HG03159 (cell line): ENCODE data around the gene NFIA.

ENCODE experiments used
- ATAC-seq: cut with Tn5 transposase; IDR thresholded peaks from one replicate; pipeline ENCODE4 v1.9.1; 2021; ENCODE audit warnings: mild to moderate bottlenecking, moderate library complexity; ENCODE audit not compliant: unreplicated experiment

Gene NFIA

DNA sequence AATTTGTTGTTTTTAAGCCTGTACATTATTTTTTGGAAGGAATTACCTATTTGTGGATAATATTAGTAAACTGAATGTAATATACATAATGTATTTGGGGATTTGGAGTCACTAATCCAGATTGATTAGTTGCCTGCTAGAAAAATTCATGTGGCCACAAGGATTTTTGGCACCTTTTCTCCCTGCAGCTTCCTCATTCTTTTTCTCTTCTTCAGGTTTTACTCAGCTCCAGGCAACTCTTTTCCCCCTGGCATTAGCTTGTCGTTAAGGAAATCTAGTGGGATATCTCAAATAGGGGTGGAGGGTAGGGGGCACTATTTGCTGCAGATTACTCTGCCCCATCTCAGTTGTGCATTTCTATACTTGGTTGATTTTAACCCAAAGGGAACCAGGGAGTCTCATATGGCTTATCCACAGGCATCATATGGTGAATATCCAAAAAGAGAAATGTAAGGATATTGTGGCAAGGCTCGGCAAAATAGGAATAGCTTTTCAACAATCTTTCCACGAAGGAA lies 203.1 kb downstream of the NFIA start:
- no peak for ATAC-seq

DNA sequence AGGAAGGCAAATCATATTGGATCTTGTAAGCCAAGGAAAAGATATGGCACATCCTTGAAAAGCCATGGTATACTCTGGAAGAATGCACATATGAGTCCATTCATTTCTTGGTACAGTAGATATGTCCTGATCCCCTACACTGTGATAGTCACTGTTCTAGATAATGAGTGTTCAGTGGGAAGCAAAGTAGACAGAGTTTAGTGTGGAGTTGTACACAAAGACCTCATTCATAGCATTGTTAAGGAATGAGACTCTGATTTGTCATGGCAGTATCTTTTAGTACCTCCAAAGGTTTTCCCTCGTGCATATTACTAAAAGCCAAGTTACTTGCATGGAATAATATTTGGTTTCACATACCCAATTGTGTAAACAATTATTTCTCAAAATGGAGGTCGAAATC lies 204.7 kb downstream of the NFIA start:
- ATAC-seq = no peak

DNA sequence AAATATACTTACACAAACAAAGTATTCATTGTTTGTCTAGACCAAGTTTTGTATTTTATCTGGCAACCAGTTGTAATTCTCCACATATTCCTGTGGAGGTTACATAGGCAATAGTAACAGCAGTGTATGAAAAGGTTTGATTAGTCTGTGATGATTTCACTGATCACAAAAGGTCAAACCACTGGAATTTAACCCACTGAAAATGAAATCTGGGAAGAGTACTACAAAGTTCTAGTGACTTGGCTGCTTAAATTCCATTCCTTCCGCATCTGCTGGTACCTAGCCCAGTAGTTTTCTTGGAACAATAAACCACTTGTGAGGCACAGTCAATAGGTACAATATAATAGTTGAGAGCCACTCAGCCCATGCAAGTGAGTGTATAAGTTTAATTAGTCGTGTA lies 205.4 kb downstream of the NFIA start:
- no peak for ATAC-seq

DNA sequence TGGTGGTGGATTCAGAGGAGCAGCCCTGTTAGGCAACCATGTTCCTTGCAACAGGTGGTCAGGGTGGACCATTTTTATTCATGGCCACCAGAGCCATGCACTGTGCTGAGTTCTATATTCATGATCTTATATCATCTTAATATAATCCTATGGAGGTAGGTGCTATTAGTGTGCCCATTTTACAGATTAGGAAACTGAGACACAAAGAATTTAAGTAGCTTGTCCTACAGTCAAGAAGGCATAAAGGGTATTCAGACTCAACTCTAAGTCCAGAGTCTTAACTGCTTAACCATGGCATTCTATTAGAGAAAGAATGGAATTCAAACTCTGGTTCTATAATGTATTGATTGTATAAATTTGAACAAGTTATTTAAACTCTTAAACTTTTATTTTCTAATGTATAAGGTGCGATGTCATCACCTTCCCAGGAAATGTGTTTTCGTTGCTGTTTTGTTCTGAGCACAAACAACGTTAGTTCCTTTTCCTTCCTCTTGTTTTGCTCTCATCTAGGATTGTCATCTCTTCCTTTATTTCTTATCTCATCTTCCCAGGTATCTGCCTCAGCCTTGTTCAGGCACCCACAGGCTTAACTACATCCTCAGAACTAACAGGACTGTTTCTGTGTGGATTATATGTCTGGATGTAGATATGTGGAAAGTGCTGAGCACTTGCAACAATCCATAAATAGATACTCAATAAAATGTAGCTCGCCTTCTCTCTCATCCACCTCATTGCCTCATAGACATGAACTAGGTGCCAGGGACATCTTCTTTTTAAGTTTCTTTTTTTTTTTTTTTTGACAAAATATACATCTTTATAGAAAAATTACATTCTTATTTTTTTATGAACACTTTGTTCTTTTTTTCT lies 207.1 kb downstream of the NFIA start:
- no peak for ATAC-seq

DNA sequence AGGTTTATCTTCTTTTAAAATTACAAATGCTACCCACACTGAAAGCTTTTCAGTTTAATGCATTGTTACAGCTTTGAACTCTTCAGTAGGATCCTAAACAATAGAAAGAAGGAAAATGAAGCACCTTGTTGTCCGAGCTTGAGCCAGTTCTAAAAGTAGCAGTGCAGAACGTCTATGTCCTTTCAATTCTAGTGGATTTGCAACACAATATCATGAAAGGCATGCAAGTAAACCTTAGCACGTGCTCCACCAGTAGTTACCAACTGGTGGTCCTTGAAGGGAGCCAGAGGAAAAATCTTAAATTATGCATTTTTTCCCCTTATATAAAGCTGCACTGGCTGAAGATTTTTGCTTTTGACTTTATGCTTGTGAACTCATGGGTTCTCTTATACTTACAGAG lies 208.2 kb downstream of the NFIA start:
- ATAC-seq = no peak

DNA sequence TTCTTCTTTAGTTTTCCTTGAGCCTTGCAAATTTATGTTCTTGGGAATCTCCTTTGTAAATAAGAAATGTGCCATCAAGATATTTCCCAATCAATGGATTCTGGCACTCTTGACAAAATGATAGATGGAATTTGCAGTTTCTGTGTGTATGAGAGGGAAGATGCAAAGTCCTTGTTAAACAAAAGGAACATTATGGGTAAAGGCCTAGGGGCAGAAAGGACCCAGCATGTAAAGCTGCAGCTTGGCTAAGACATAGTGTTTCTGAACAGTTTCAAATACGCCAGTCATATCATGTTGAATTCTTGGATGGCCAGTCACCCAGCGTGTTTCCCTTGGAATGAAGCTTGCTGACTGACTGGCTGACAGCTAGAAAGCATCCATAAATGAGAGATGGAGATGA lies 210.8 kb downstream of the NFIA start:
- ATAC-seq = no peak

DNA sequence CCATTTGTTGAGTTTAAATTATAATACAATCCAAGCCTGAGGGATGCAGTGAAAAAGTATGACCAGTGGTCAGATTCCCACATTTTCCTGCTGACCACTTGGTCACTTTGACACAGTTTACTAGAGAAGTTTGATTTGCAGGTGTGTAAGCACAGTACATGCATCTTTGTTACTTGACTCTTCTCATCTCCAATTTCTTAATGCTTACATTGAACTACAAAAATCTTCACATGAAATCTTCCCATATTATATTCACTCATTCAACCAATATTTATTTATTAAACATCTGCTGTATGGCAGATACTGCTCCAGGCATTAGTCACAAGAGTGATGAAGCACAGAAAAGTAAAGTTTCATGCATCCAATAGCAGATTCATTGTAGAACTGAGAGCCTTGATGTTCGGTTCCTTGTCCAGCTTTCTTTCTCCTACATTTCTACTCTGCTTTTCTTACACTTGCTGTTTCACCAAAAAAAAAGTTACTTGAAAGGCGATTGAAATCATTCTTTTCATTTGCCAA lies 211.7 kb downstream of the NFIA start:
- no peak for ATAC-seq

DNA sequence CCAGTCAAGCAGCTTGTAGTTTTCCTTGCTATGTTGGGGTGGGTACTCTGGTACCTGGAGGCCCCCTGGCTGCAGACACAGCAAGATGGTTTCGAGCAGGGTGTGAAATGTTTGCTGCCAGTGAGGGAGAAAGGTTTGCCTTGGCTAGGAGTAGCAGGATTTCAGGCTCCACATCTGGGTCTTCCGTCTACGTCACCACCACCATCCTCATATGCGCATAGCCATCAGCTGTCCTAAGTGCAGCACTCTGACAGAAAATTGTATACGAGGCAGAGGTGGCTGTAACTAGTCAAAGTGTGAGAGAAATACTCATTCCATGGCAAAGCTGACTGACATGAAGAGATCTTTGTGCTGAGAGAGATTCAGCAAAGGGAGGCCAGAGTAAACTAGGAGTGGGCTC lies 212.6 kb downstream of the NFIA start:
- ATAC-seq = no peak

DNA sequence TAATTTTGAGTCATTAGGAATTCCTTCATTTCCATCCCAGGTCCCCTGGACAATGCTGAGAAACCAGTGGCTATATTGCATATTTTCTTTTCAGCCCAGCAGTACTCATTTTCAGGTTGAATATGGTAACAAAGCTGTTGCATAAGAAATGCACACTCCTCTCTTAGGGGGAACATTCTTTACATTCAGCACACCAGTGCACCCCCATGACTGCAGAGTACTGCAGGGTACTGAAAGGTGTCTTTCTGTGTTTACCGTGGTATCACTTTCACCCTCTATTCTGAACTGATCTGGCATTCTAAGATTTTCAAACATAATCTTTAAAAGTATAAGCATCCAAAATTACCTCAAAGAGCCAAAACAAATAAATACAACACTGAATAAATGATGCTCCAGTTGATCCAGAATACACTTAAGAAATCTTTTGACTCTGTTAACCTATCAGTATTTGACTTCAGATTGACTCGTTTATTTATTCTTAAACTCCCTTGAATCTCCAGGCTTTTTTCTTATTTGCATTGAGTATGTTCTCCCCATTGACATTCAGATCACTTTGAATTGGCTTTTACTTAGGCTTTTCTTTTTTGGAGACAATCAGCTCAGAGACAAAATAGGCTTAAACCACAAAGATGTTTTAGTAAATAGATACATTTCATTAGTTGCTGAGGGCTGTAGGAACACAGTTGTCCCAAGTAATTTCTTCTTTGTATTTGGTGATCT lies 213.6 kb downstream of the NFIA start:
- ATAC-seq = no peak

DNA sequence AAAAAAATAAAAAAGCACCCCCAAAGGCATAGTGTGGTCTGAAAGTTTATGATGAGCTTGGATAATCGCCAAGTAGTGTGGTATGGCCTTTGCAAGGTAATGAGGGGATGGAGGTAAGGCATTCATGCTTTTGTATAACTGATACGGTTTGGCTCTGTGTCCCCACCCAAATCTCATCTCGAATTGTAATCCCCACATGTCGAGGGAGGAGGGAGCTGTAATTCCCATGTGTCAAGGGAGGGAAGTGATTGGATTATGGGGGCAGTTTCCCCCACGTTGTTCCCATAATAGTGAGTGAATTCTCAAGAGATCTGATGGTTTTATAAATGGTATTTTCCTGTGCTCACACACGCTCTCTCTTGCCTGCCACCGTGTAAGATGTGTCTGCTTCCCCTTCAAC lies 215.5 kb downstream of the NFIA start:
- no peak for ATAC-seq

DNA sequence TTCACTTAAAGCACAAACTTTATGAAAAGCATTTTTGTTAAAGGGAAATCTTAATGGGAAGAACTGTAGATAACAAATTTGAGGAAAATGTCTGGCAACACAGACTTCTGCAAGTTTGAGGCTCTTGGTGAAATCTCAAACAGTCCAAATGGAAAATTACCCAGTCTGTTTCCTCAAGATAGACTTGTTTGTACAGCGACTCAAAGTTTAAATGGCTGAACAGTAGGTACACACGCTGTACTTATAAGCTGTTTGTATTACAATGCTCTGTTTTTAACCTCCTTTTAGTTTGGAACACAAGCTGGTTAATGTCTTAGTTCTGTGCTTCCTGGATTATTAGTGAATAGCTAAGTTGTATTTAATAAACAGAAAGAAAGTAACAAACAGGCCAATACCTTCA lies 217.1 kb downstream of the NFIA start:
- ATAC-seq = no peak

DNA sequence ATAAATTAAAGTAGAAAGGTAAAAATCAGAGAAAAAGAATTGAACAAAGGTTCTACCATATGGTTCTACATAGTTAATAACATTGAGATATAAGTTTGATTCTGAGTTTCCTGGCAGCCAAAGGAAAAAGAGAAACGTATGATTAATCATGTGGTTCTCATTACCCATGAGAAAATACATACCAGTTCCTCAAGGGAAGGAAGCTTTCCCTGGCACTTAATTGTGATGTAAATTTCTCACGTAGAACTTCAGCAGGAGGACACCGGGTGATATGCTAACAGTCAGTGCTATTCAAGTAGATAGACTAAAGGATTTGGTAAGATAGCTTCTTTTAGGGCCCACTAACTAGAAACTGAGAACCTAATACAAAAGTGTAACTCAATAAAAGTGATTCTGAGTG lies 218.5 kb downstream of the NFIA start:
- ATAC-seq = no peak

DNA sequence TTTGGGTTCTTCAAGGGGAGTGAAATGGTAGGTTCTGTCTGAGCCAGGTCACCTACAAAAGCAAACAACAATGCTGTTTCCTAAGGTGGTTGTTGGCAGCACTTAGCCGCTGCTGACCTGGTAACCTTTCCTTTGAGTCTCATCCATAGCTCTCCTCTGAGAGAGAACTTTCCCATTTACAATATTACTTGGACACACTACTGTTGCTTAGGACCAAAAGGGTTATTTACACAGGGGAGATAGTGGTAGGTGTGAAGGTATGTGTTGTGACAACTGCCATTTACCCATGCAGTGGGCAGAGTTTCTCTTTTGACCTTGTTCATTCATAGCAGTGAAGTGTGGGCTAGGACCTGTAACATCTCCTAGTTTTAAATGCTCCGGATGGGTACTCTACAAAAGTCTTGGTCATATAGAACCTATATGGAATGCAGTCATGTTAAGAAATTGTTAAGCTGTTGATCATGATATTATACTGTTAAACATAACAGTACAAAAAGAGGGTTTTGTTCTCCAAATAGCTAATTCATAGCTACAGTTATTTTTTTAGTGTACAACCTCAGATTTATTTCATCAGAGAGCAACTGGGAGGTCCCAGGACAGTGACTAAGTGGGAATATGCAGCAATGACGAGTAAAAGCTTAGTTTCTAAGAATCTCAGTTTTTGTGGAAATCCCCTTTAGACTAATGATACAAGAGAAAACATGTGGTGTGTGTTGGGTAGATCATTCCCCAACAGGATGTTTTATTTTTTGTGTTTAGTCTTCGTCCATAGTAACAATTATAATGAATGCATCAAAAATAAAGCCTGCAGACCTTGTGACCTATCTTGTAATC lies 219.7 kb downstream of the NFIA start:
- peak; percentile 46 for ATAC-seq

DNA sequence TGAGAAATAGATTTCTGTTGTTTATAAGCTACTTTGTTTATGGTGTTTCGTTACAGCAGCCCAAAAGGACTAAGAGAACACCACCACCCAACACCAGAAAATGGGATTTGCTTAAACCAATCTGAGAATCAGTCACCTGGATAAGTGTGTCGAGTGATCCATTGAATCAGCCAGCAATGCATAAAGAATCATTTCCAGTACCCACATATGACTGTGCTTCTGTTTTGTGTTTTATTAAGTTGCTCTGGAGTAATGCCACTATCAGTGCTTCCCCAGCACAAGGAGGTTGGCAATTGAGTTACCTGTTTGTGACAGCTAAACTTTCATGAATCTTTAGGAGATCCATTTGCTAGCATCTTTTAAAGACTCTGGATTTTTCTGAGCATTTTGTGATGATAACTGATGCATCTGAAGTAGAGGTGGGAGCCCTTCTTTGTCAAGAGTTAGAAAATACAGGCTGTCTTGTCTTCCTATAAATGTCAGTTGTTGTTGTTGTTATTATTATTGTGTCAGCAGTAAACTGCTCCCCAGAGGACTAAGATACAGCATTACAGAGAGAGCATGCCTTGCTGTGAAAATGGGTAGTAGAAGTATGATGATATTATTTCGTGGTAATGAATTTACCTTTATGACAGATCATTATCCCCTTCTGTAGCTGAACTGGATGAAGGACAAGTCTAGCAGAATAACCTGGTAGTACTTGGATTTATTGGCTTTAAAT lies 225.2 kb downstream of the NFIA start:
- ATAC-seq = no peak

DNA sequence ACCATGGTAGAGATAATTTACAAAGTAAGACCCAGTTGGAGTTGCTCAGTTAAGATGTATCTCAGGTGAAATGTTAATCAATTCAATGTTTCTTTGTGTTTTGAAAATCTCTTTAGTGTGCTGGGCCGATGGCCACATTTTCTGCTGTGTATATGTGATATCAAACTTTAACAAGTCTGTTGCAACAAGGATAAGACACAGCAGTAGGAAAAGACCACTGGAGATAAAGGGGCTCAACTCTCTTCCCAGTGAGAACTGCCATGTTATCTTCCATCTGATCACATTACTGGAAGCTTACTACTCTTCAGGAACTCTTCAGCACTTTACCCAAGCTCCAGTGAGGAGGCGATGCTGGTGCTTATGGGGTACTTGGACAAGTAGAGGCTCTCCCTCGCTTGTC lies 227.7 kb downstream of the NFIA start:
- ATAC-seq = no peak

DNA sequence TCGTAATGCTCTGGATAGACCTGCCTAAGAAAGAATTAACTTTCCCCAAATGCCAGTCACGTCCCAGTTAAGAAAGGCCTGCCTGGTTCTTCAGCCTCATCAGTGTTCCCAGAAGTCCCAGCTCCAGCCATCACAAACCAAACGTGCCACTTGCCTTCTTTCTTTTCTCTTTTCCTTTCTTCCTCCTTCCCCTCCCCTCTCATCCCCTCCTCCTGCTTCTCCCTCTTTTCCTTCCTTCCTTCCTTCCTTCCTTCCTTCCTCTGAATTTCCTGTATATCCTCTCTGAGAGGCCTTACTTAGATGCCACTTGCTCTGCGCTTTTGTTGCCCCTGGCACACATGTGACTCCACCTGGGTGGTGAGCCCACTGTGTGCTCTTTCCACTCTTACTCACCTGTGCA lies 228.2 kb downstream of the NFIA start:
- no peak for ATAC-seq

DNA sequence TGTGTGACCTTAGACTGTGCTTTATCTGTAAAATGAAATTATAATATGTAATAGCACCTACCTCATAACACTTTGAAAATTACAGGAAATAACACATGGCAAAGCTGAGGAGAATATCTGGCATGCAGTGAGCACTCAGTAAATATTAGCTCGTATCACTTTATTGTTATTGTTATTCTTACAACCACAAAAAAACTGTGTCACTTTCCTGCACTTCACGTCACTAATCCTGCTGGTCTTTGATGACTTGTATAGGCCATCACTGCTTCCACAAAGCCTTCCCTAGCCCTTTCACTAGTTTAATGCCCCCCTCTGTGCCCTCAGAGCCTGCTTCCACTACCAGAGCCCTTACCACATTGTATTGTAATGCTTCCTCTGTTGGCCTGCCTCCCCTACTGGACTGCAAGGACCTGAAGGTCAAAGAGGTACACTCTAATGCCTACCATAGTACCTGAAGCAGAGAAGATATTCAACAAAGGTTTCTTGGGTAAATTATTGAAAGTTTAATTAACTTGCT lies 231.6 kb downstream of the NFIA start:
- no peak for ATAC-seq

DNA sequence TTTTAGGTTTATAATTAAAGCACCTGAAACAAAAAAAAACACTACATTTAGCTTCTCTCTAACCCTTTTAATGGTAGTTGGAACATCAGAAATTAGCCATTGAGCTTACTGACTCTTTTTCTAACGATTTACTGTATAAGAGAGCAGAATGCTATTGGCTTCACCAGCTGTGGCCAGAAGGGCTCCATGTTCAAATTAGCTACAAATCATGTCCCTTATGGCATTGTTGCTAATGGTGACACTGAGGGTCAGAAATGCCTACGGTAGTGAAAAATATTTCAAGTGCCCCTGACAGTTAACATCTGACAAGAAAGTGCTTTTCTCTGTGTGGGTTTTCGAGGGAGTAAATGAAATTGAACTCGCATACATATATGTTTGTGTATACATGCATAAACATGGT lies 232.7 kb downstream of the NFIA start:
- ATAC-seq = no peak

DNA sequence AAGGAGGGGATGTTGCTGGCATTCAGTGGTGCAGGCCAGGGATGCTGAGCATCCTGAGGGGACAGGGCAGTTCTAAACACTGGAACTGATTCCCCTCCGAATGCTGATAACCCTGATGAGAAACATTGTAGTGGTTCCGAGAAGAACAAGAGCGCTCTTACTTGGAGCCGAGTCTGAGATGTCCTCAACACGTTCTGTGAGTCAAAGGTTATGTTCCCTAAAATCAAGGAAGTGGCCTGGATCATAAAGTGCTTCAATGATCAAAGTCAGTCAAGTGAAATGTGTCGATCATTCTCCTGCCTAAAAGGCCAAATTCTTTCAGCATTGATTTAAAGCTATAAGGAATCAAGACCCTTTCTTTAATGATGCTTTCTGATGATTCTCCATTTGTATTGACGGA lies 234.1 kb downstream of the NFIA start:
- ATAC-seq = no peak
